Measurements from ENCODE around the gene TXK.

Gene TXK

DNA sequence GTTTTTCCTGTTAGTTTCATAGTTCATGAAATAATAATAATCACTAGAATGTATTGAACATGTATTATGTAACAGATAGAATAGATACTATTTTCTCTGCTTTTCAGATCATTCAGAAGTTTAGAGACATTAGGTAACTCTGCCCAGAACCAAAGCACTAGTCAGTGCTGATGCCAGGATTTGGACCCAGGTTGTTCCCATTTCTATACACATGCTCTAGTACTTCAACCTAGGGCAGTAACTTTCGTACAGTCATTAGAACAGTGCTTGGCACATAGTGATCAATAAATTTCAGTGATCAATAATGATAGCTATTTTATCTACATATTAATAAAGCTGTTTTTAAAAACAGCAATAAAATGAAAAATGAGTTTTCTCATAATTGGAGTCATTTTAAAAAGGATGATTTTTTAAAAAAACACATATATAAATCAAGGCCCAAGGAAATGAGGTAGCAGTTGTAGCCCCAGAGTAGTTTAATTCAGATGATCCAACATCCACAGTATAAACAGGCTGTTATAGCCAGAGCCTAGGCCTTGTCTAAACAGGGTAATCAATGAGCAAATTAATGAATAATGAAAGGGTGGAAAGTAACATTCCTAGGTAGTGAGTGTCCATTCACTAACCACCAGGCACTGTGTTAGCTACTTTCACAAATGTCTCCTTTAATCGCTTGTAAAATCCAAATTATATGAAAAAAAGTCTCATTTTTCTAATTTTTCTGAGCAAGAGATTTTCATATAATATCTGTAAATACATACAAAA lies 25.6 kb downstream of the TXK start:
- in situ Hi-C loops (cut with MboI; ENCODE audit: low sequenced_read_pairs): no loop called here

DNA sequence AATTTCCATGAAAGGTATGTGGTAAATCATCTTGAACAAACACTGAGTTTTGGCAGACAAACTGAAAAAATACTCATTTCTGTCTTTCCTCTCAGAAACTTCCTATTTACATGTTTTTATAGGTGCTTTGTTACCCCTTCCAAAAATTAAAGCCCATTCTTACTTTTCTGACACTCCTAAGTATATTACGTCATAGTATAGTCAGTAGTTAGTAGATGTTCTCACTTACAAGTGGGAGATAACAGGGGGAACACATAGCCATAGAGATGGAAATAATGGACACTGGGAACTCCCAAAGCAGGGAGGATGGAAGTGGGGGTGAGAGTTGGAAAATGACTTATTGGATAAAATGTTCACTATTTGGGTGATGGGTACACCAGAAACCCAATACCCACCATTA lies 28.8 kb downstream of the TXK start:
- in situ Hi-C loops (cut with MboI; ENCODE audit: low sequenced_read_pairs): no loop called here

DNA sequence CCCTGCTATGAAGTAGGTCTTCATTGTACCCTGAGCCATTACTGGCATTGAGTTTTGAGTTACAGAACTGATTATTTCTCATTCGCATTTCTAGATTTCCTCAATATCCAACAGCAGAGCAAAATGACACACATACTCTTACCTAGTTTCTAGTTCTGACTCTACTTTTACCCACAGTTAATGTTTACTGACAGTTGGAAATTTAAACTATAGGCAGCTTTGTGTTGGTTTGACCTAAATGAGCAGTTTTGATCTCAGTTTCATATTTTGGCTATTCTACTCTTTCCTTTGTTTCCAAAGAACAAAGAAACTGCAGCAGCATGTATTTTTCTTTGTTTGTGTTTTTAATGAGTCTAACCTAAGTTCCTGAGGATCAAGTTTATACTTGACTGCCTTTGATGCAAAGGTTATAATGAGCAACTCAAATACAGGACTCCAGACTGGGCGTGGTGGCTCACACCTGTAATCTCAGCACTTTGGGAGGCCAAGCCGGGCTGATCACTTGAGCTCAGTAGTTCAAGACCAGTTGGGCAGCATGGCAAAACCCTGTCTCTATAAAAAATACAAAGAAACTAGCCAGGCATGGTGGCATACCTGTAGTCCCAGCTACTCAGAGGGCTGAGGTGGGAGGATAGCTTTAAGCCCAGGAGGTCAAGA lies 30.4 kb downstream of the TXK start:
- in situ Hi-C loops (cut with MboI; ENCODE audit: low sequenced_read_pairs): no loop called here

- in situ Hi-C loops (cut with MboI; ENCODE audit: low sequenced_read_pairs): no loop called here
Measured at GRCh38 chr4:48102303-48102702, 31.7 kb downstream of the TXK start.

GRCh38 chr4:48100256-48100655 lies 33.8 kb downstream of the TXK start:
- in situ Hi-C loops (cut with MboI; ENCODE audit: low sequenced_read_pairs): no loop called here

GRCh38 chr4:48095441-48095840 lies 38.6 kb downstream of the TXK start:
- in situ Hi-C loops (cut with MboI; ENCODE audit: low sequenced_read_pairs): loop anchor here (25.0 kb wide), 1 partner anchor 408 kb away; no protein-coding TSS in a partner anchor

- in situ Hi-C loops (cut with MboI; ENCODE audit: low sequenced_read_pairs): loop anchor here (25.0 kb wide), 1 partner anchor 407 kb away; no protein-coding TSS in a partner anchor
Measured at GRCh38 chr4:48093991-48094416, 40.0 kb downstream of the TXK start.

DNA sequence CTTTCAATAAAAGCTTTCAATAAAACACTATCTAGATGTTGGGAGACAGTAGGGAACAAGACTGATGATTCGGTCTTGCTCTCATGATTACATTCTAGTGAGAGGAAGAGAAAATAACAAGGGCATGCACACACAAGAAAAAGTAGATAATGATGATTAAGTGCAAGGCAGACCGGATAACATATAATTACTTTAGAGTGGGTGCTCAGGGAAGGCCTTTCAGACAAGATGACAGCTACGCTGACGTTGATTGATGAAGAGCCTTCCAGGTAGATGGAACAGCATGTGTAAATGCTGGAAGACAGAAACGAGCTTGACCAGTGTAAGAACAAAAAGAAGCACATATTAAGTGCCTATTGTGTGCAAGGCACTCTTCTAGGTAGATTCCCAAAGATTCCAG lies 43.4 kb downstream of the TXK start:
- in situ Hi-C loops (cut with MboI; ENCODE audit: low sequenced_read_pairs): loop anchor here (25.0 kb wide), 1 partner anchor 403 kb away; no protein-coding TSS in a partner anchor

DNA sequence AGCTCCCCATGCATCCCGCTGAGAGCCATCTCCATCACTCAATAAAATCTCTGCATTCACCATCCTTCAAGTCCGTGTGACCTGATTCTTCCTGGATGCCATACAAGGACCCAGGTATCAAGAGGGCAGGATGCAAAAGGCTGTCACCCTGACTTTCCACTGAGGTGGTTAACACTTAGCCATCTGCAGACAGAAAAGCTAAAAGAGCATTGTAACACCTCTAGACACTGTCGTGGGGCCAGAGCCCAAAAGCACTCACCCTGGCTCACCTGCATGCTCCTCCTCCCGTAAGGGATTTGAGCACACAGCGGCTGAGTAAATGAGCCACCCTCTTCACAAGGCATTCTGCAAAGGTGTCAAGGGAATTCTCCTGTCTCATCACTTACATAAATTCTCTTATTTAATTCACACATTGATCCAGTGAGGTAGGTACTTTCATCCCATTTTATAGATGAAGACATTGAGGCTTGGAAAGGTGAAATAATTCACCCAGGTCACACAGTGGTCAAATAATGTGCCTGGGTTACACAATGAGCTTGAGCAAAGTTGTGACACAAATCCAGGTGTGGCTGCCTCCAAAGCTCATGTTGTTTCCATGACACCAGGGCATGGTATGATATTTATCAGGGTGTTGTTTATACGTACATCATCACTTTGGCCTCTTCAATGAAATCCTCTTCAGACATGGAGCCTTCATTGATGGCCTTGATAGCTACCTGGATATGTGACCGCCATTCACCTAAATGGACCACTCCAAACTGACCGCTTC lies 48.0 kb downstream of the TXK start:
- in situ Hi-C loops (cut with MboI; ENCODE audit: low sequenced_read_pairs): loop anchor here (25.0 kb wide), 1 partner anchor 399 kb away; no protein-coding TSS in a partner anchor

DNA sequence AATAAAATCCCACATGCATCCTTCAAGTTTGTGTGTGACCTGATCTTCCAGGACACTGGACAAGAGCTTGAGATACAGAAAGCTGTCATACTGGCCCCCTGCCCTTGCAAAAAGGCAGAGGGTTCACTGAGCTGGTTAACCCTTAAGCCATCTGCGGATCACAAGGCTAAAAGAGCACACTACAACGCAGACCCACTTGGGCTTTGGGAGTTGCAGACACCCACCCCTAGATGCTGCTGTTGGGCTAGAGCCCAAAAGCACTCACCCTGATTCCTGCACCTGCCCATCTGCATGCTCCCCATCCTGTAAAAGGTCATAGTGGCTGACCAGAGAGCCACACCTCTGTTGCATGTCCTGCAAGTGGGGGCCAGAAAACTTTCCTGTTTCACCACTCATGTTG lies 51.1 kb downstream of the TXK start:
- in situ Hi-C loops (cut with MboI; ENCODE audit: low sequenced_read_pairs): loop anchor here (25.0 kb wide), 1 partner anchor 396 kb away; no protein-coding TSS in a partner anchor

- in situ Hi-C loops (cut with MboI; ENCODE audit: low sequenced_read_pairs): loop anchor here (25.0 kb wide), 1 partner anchor 394 kb away; no protein-coding TSS in a partner anchor
Measured at GRCh38 chr4:48081196-48081595, 52.9 kb downstream of the TXK start.

- in situ Hi-C loops (cut with MboI; ENCODE audit: low sequenced_read_pairs): loop anchor here (25.0 kb wide), 1 partner anchor 393 kb away; no protein-coding TSS in a partner anchor
Measured at GRCh38 chr4:48079972-48080391, 54.1 kb downstream of the TXK start.

DNA sequence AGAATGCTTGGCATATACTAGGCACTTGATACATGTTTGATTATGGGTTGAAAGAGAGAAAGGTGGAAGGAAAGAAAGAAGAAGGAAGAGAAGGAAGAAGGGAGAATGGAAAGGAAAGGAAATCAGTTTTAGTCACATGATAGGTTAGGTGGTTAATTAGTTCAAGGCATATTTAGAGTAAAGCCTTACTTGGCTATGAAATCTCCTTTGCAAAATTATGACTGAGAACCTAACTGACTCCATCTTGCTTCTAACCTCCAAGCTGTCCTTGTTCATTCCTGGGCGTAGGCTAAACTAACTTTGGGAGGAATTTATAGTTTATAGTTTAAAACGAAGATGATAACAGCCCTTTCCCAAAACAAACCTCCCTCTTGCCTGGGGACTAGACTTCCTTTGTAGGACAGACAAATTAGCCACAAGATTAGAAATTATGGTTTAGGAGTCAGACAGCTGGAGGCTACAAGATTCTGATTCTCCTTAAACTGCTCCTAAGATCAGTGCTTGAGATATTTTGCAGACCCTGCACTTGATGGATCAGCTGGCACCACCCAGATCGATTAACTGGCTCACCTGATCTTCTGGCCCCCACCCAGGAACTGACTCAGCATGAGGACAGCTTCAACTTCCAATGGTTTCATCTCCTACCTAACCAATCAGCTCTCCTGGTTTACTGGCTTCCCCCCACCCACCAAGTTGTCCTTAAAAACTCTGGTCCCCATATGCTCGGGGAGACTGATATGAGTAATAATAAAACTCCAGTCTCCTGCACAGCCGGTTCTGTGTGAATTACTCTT lies 55.0 kb downstream of the TXK start:
- in situ Hi-C loops (cut with MboI; ENCODE audit: low sequenced_read_pairs): loop anchor here (25.0 kb wide), 1 partner anchor 392 kb away; no protein-coding TSS in a partner anchor

GRCh38 chr4:48078425-48078824 lies 55.6 kb downstream of the TXK start:
- in situ Hi-C loops (cut with MboI; ENCODE audit: low sequenced_read_pairs): loop anchor here (25.0 kb wide), 1 partner anchor 391 kb away; no protein-coding TSS in a partner anchor

DNA sequence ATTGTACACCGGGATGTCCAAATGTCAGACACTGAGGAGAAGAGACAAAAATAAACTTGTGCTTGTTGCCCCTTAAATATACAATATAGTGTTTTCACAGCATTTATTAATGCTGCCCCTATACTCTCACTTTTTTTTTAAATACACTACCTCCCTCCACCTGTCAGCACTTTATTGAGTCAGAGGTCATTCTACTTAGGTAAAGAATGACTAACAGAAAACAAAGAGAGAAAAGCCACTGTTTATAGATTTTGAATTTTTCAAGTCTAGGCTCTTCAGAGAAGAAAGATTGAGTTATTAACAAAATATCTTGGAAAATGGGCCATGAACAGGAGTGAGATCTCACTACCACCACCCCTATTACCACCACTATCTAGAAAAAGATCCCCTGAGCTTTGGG lies 59.4 kb downstream of the TXK start:
- in situ Hi-C loops (cut with MboI; ENCODE audit: low sequenced_read_pairs): loop anchor here (25.0 kb wide), 1 partner anchor 387 kb away; no protein-coding TSS in a partner anchor

- in situ Hi-C loops (cut with MboI; ENCODE audit: low sequenced_read_pairs): no loop called here
Measured at GRCh38 chr4:48073567-48074103, 60.4 kb downstream of the TXK start.

DNA sequence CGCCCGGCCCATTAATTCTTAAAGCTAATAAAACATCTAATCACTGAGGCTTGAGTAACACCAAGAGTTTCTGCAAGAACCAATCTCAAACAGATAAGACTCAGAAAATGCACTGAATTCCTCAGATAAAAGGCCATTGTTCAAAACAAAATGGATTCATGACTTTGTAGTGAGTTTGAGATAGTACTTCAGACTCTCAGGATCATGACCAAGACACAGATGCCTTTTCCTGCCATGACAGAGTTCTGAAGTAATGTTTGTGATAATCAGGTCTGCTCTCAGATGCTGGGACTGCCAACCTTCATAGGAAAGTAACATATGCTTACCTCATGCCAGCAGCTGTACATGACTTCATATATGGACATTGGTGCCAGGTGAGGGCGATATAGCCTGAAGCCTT lies 62.9 kb downstream of the TXK start:
- in situ Hi-C loops (cut with MboI; ENCODE audit: low sequenced_read_pairs): no loop called here

DNA sequence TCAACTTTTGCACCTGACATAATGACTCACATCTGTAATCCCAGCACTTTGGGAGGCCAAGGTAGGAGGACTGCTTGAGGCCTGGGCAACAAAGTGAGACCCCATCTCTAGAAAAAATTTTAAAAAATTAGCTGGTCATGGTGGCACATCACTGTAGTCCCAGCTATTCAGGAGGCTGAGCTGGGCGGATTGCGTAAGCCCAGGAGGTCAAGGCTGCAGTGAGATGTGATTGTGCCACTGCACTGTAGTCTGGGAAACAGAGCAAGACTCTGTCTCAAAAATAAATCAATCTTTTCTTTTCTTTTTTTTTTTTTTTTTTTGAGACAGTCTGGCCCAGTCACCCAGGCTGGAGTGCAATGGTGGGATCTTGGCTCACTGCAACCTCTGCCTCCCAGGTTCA lies 65.0 kb downstream of the TXK start:
- in situ Hi-C loops (cut with MboI; ENCODE audit: low sequenced_read_pairs): no loop called here

- in situ Hi-C loops (cut with MboI; ENCODE audit: low sequenced_read_pairs): no loop called here
Measured at GRCh38 chr4:48068182-48068581, 65.9 kb downstream of the TXK start.

DNA sequence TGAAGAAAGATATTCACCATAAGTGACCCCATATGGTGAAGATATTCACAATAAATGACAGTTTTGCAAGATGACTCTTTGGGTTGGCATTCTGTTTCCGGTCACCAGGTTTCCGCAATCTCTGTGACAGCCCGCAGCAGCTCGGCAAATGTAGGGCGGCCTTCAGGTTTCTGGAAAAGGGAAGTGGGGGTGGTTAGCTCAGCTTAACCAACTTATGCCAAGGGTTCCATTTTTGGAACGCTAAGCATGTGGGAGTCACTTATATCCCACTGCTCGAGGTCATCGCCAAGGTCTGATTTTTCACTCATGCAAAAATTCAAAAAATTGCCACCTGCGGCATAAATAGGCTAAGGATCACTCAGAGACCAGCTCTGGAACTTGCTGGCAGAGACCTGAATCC lies 66.5 kb downstream of the TXK start:
- in situ Hi-C loops (cut with MboI; ENCODE audit: low sequenced_read_pairs): no loop called here
